GM18951 (cell line): ENCODE data around the gene DLGAP4.
"Not testable (repeated sequence)": the region's sequence is repeated elsewhere in the genome, so short reads cannot be mapped to it uniquely, and the experiment has no call there.

Experiments
- POLR2A ChIP-seq: IDR thresholded peaks from 4 replicates; pipeline ENCODE4 v1.6.1; 2011; ENCODE audit warnings: mild to moderate bottlenecking; ENCODE audit not compliant: insufficient read length, insufficient read depth; ENCODE audit errors: extremely low read depth
- in situ Hi-C: fragments of 300-500 bp; cut with MboI; formaldehyde crosslinking; loops from one replicate; pipeline ENCODE4 v1.12.0; 2022; ENCODE audit warnings: low sequenced_read_pairs, mixed read lengths, inconsistent platforms; ENCODE audit not compliant: unreplicated experiment

DLGAP4 gene

DNA sequence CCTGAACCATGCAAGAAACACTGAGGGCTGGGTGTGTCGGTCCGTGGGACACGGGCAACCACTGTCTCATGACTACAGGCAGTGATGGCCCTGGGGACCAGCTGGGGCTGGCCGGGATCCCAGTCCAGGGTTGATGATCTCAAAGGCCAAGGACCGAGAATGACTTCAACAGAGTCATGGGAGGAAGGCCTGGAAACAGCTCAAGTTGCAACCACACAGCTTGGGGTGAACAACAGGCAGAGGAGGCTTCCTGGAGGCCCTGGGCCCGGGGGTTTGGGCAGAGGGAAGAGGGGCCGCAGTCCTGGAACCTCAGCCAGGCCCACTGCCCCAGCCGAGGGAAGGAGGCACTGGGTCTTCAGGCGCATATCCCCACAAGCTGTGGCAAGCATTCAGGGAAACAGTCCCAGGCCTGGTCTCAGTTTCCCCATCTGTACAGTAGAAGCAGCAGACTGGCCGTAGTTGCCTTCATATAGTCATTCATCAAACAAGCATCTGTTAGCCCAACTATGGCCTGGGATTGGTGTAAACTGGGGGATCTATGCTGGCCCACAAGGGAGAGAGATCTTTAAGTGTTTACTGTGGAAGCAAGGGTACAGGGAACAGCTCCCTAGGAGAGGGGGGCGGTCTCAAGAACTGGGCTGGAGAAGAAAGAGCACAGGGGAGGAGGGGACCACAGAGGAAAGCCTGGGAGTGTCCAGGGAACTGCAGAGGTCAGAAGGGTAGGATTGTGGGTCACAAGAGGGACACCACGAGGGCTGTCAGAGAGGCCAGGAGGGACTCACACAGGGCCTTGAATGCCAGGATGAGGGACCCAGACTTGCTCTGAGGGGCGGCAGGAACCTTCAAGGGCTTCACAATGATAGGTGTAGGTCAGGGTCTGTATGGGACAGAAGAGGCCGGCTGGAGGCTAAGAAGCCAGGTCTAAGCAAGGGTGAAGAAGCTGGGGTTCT lies 237.3 kb downstream of the DLGAP4 start:
- TF ChIP-seq POLR2A: no peak
- in situ Hi-C loops: no loop called here

DNA sequence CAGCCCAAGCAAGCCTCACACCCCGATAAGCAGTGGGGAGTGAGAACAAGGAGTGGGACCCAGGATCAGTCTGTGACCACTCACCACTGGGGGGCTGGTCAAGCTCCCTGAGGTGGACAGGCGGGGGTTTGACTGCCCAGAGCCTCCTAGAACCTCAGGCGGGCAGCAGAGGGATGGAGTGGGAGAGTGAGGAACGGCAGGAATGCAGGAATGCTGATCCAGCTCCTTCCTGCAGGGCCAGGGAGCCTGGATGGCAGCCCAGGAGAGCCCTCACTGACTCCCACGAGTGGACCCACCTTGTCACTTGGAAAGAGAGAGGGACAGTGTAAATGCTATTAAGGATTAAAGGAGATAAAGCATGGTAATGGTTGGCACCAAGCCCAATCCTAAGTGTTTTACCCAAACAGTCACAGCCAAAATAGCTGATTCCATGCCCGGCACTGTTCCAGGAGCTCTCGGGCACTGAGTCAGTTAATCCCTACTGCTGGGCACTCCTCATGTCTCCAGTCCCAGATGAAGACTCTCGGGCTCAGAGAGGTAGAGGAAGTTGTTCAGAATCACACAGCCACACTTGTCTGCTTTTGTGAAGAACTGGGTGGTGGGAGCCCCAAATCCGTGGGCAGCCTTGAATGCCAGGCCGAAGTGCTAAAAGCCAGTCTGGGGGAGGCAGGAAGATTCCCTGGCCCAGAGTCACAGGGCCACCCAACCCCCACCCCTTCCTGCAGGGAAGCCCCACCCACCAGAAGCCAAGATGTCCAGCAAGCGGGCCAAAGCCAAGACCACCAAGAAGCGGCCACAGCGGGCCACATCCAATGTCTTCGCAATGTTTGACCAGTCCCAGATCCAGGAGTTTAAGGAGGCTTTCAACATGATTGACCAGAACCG lies 238.2 kb downstream of the DLGAP4 start:
- in situ Hi-C loops: no loop called here
- no peak for TF ChIP-seq POLR2A

DNA sequence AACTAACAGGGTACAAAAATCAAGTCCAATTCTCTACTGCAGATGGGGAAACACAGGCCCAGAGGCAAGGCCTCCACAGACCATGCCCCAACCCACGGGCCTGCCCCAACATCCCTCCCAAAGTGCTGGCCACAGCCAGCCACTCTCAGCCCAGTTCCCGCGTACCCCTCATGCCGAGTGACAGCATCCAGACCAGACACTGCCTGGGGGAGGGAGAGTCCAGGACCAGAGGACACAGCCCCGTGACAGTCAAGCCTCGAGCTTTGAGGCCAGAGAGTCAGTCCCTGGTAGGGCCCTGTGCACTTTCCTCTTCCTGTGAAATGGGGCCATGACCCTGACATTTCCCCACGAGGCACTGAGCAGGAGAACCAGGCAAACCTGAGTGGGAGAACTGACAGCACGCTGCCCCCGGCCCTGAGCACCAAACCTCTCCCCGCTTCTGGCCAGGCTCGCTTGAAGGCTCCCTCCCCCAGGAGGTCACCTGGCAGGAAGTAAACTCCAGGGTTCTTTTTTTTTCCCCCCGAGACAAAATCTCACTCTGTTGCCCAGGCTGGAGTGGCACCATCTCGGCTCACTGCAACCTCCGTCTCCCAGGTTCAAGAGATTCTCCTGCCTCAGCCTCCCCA lies 240.1 kb downstream of the DLGAP4 start:
- TF ChIP-seq POLR2A: no peak
- in situ Hi-C loops: no loop called here

DNA sequence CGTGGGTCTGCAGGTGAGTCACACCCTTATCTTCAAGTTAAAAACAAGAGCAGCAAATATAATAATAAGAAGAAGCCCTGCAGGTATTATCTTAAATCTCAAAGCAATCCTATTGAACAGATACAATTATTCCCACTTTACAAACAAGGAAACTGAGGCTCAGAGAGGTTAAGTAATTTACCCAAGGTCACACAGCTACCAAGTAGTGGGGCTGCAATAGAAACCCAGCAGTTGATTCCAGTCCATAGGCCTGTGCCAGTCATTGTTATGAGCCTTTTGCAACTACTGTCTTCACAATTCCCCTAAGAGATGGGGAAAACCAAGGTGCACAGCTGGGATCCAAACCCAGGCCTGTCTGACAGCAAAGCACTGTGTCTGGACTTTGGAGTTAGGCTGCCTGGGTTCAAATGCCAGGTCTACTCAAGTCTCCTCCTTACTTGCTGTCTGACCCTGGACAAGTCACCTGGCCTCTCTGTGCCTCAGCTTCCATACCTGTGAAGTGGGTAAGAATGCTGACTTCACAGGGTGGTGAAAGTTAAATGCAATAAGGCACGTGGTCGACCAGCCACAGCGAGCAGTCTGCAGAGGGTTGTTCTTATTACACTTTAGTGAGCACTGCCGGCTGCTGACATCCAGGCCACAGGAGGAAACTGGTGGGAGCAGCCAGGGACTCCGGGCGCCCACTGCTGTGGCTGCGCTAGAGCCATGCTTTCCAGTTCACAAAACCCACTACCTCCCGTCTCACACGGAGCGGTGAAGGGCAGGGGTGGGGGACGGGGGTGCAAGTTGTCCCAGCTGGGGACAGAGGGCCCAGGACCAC lies 241.3 kb downstream of the DLGAP4 start:
- in situ Hi-C loops: no loop called here
- TF ChIP-seq POLR2A: no peak

DNA sequence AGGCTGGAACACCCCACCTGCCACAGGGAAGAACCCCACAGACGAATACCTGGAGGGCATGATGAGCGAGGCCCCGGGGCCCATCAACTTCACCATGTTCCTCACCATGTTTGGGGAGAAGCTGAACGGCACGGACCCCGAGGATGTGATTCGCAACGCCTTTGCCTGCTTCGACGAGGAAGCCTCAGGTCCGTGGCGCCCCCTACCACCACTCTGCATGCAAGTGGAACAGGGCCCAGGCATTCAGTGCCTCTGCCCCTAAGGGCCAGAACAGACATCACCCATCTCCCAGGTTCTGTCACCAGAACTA lies 241.8 kb downstream of the DLGAP4 start:
- in situ Hi-C loops: no loop called here

DNA sequence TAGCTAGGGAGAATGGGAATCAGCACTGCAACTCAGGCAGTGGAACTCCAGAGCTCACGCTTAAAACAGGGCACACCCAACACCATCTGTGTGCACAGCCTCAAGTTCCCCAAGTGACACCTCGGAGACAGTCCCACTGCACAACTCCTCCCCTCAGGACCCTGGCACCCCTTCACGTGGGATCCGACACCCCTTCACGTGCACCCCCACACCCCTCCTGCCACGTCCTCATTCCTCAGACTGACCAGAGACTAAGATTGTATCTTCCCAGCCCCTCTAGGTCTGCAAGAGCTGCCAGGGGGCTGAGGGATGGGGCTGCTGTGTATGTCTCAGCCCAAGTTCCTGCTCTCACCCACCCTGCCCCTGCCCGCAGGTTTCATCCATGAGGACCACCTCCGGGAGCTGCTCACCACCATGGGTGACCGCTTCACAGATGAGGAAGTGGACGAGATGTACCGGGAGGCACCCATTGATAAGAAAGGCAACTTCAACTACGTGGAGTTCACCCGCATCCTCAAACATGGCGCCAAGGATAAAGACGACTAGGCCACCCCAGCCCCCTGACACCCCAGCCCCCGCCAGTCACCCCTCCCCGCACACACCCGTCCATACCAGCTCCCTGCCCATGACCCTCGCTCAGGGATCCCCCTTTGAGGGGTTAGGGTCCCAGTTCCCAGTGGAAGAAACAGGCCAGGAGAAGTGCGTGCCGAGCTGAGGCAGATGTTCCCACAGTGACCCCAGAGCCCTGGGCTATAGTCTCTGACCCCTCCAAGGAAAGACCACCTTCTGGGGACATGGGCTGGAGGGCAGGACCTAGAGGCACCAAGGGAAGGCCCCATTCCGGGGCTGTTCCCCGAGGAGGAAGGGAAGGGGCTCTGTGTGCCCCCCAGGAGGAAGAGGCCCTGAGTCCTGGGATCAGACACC lies 242.8 kb downstream of the DLGAP4 start:
- no peak for TF ChIP-seq POLR2A
- in situ Hi-C loops: no loop called here

More for the DNA sequence above, 241.8 kb downstream of the DLGAP4 start:
- no peak for TF ChIP-seq POLR2A

DNA sequence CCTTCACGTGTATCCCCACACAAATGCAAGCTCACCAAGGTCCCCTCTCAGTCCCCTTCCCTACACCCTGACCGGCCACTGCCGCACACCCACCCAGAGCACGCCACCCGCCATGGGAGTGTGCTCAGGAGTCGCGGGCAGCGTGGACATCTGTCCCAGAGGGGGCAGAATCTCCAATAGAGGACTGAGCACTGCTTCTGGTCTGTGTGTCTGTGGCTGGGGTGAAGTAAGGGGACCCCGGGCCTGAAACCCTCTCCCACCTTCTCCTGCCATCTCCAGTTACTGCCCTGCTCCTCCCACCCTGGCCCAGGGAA lies 243.4 kb downstream of the DLGAP4 start:
- in situ Hi-C loops: no loop called here
- TF ChIP-seq POLR2A: no peak

DNA sequence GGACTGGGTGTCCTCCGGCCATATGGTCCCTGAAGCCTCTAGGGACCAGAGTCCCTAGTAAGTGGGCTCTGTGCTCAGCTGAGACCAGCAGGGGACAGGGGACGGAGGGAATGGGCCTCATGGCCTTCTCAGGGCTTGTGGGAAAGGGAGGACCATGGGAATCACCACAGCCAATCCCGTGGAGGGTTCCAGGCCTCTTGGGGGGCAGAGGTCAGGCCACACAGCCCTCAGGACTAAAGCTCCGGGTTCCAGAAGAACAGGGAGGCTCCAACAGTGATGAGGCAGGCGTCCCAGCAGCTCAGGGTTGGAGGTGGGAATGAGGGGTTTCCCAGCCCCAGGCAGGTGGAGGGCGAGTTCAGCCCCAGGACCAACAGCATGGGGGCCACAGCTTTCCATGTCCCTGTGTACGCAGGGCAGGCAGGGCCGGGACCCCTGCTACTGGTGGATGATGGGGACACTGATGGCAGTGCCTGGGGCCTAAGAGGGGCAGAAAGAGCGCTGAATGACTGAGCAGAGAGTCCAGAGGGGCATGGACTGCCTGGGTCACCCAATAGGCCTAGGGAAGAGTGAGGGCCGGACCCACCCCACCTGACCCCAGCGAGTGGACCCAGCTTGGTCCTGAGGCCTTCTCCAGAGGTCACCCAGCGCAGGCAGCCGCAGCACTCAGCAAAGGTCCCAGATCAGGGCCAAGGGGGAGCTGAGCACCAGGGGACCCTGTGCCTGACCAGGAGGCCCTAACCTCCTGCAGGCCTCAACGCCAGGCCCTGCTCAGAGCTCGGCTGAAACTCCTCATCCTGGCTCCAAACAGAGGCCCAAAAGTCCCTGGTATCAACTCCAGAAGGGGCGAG lies 244.0 kb downstream of the DLGAP4 start:
- no peak for TF ChIP-seq POLR2A
- in situ Hi-C loops: no loop called here

DNA sequence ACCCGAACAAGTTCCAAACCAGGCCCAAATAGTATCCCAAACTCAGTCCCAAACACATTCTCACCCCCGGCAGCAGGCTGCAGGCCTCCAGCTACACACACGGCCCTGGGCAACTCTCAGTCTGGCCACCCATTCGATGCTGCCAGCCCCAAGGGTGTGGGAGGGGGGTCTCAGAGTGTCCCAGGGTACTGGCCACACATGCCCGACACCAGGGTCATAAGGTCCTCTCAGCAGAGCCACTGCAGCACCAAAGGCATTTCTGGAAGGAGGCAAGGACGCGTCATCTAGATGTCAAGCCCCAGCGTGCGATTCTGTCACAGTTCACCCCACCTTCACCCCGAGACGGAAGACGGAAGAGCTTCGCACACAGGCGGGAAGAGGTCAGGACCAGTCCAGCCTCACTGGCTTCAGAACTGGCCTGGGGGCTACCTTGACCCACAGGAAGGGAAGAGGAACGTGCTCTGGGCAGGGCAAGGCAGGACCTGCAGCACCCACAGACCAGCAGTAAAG lies 244.7 kb downstream of the DLGAP4 start:
- no peak for TF ChIP-seq POLR2A
- in situ Hi-C loops: no loop called here

DNA sequence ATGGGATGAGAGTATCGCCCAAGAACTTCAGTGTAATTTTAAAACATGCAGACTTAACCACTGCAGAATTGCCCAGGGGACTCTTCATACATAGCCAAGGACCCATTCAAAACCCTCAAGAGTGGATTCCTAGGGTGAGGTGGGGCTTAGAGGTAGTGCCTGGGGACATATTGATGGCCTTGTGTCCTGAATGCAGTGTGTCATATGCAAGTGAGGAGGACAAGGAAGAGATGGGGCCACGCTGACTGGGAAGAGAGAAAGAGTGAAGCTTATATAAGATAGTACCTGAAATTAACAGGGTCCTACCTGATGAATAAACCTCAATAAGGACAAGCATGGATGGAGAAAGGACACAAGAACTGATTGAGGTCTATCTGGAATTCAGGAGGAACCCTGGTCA lies 249.1 kb downstream of the DLGAP4 start:
- TF ChIP-seq POLR2A: no peak
- in situ Hi-C loops: no loop called here

DNA sequence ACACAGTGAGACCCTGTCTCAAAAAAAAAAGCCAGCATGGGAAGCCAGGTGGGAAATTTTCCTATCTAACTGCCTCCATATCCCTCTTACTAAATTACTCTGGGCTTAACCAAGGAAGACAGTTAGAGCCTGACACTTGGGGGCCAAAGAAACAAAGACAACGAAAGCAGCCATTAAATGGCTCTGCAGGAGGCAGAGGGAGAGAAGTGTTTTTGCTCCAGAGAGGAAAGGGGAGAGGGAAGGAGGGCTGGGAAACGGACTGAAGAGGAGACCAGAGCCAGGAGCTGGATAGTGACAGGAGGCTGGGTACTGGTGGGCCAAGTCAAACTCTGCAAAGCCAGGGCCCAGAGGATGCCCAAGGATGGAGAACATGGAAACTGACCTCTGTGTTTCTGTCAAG lies 256.6 kb downstream of the DLGAP4 start:
- no peak for TF ChIP-seq POLR2A
- in situ Hi-C loops: no loop called here

DNA sequence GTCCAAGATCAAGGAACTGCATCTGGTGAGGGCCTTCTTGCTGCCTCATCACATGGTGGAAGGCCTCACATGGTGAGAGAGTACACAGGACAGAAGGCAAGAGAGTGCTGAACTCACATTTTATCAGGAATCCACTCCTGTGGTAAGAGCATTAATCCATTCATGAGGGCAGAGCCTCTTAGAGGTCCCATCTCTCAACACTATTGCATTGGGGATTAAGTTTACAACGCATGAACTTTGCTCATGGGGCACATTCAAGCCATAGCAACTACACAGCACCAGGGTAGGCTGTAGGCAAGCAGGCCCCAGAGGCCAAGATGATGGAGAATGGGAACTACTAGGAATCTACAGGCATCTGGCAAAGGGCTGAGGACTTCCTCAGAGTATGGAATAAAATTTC lies 257.2 kb downstream of the DLGAP4 start:
- in situ Hi-C loops: no loop called here
- TF ChIP-seq POLR2A: no peak

DNA sequence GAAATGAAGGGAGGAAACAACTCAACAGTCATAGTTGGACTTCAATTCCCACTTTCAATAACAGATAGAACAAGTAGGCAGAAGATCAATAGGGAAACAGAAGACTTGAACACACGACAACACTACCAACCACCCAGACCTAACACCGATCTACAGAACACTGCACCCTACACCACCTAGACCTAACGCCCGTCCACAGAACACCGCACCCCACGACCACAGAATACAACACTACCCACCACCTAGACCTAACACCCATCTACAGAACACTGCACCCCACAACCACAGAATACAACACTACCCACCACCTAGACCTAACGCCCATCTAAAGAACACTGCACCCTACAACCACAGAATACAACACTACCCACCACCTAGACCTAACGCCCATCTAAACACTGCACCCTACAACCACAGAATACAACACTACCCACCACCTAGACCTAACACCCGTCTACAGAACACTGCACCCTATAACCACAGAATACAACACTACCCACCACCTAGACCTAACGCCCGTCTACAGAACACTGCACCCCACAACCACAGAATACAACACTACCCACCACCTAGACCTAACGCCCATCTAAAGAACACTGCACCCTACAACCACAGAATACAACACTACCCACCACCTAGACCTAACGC lies 258.1 kb downstream of the DLGAP4 start:
- in situ Hi-C loops: not testable (repeated sequence)

DNA sequence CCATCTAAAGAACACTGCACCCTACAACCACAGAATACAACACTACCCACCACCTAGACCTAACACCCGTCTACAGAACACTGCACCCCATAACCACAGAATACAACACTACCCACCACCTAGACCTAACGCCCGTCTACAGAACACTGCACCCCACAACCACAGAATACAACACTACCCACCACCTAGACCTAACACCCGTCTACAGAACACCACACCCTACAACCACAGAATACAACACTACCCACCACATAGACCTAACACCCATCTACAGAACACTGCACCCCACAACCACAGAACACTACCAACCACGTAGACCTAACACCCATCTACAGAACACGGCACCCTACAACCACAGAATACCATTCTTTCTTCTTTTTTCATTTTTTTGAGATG lies 258.6 kb downstream of the DLGAP4 start:
- in situ Hi-C loops: not testable (repeated sequence)
